ENCODE data around the gene MMP21. TPM values are rescaled to one million over a fixed set of nuclear protein-coding genes. Genes with fewer than 3 reads are reported as not detected.
A peak's percentile ranks its signal among the peaks of the same experiment; 100 is the strongest.

MMP21 gene
- total RNA-seq, 1 experiment from 2014 or later = not detected

- no peak overlapping the region for H2BK20ac ChIP-seq (ENCODE audit: low read depth, low read length, poor library complexity, severe bottlenecking)
- no peak overlapping the region for H4K5ac ChIP-seq (ENCODE audit: insufficient read length, low read depth, low read length)
- no peaks in the 10 kb centered on the region for H3K9me3 Mint-ChIP-seq
- H3K9ac ChIP-seq (ENCODE audit: extremely low read depth, insufficient read length, low read length) = no peak overlapping the region
- no peaks in the 10 kb centered on the region for H4K20me1 ChIP-seq (ENCODE audit: control insufficient read depth, insufficient read depth, insufficient read length)
- H2AK5ac ChIP-seq (ENCODE audit: insufficient read length, low read length) = no peak overlapping the region
- H3K23me2 ChIP-seq (ENCODE audit: insufficient read length, low read depth, low read length, poor library complexity, severe bottlenecking) = no peaks in the 10 kb centered on the region
- H3K27ac ChIP-seq (ENCODE audit: insufficient read length, low read depth, low read length) = no peak overlapping the region
- no CpG with 5 or more reads among the region's 5 CpGs for WGBS (ENCODE audit: extremely low coverage, insufficient read length, low lambda C conversion rate)
- no peak overlapping the region for H3K23ac ChIP-seq (ENCODE audit: insufficient read length, low read depth, low read length)
- no peak for DNase-seq
- H4K8ac ChIP-seq (replicated peaks; ENCODE audit: insufficient read length, low read depth, low read length) = no peak overlapping the region
- H2BK12ac ChIP-seq (ENCODE audit: insufficient read length, low read depth, low read length) = no peak overlapping the region
- H3K4me2 ChIP-seq (ENCODE audit: insufficient read depth, insufficient read length, low read length) = no peak overlapping the region
- H3K79me2 ChIP-seq (ENCODE audit: insufficient read depth, low read length) = no peaks in the 10 kb centered on the region
- no peak overlapping the region for H3T11ph ChIP-seq (ENCODE audit: low read length)
- peaks cover 7% of the 10 kb centered on the region in 2 experiments; a peak in 3 of 4 replicates for H3K4me1 Mint-ChIP-seq
- H3K27ac Mint-ChIP-seq = peak overlapping the region in 1 of 3 experiments; percentile 65; a peak in 1 of 7 replicates
- no peaks in the 10 kb centered on the region for H3K27me3 Mint-ChIP-seq (ENCODE audit: low read depth)
- H3K4me3 Mint-ChIP-seq = no peak overlapping the region
- H3K14ac ChIP-seq (ENCODE audit: insufficient read depth, low read length) = no peak overlapping the region
- no peak overlapping the region for H3K18ac ChIP-seq (ENCODE audit: insufficient read length, low read depth, low read length)
- H3K4ac ChIP-seq (ENCODE audit: low read depth, low read length) = no peak overlapping the region
- H3K56ac ChIP-seq (ENCODE audit: insufficient read length, low read depth, low read length) = no peak overlapping the region
- H3K79me1 ChIP-seq (ENCODE audit: insufficient read depth, low read depth, low read length, poor library complexity, severe bottlenecking) = no peaks in the 10 kb centered on the region
- H2BK15ac ChIP-seq (ENCODE audit: low read depth, low read length) = no peak overlapping the region
- H2AFZ ChIP-seq (ENCODE audit: low read length) = no peak overlapping the region
- H3K4me1 ChIP-seq (ENCODE audit: insufficient read depth, low read length) = no peaks in the 10 kb centered on the region
- peaks cover 19 to 46% (median 29%) of the 10 kb centered on the region in 3 experiments; a peak in 6 of 7 replicates for H3K36me3 Mint-ChIP-seq (ENCODE audit: insufficient read depth in 1 of 3, low read depth in 3 of 3)
- no peaks in the 10 kb centered on the region for H3K9me3 ChIP-seq (ENCODE audit: control insufficient read depth, low read depth, low read length)
- no peak for TF ChIP-seq CTCF (conservative IDR thresholded peaks at IDR 0.05)
- no peaks in the 10 kb centered on the region for H3K27me3 ChIP-seq (ENCODE audit: insufficient read depth, low read length)
- no peak overlapping the region for H4K91ac ChIP-seq (ENCODE audit: insufficient read length, low read depth, low read length)
- no peak overlapping the region for H2BK5ac ChIP-seq (ENCODE audit: insufficient read length, low read length)
- no peak overlapping the region for H2BK120ac ChIP-seq (ENCODE audit: low read depth, low read length, poor library complexity, severe bottlenecking)
Measured at GRCh38 chr10:125802131-125802530, 26.5 kb upstream of the MMP21 start.

Data from H9 (cell line).